A673 (cell line): Measurements from ENCODE around the gene DNM1. TPM values are rescaled to one million over a fixed set of nuclear protein-coding genes. Genes with fewer than 3 reads are reported as not detected.

ENCODE experiments used
- BruUV-seq: library from RNA; stranded (reverse); fragments of 400-500 nt; replicated peaks from 2 replicates; lab custom pipeline; 2021; lab: Mats Ljungman, UMichigan
- CTCF ChIA-PET: fragments of 300-600 bp; sonication (Branson Sonifier 250); formaldehyde crosslinking; loops from one replicate; lab custom pipeline; 2022; ENCODE audit warnings: antibody characterized with exemption; lab: Charles Lee
- POLR2A ChIA-PET: fragments of 300-600 bp; sonication (Branson Sonifier 250); formaldehyde crosslinking; loops from one replicate; lab custom pipeline; 2022; ENCODE audit warnings: antibody characterized with exemption; ENCODE audit not compliant: low non-redundant PET; lab: Charles Lee
- DNase-seq: peaks from one replicate; pipeline ENCODE4 v3.0.0-alpha.2; 2015; ENCODE audit warnings: low spot score
- H3K27ac ChIP-seq: fragments of 200-600 bp; sonication (generic); 2 replicates; pipeline ENCODE4 v1.5.1; 2016; ENCODE audit warnings: mixed run types, low read depth, mild to moderate bottlenecking, mixed read lengths, antibody characterized with exemption, low read length; ENCODE audit not compliant: poor library complexity, severe bottlenecking
- H3K27me3 ChIP-seq: fragments of 200-600 bp; sonication (generic); replicated peaks from 2 replicates; pipeline ENCODE4 v1.6.1; 2017; ENCODE audit warnings: mixed run types, low read depth, mild to moderate bottlenecking, mixed read lengths, antibody characterized with exemption, low read length; ENCODE audit not compliant: insufficient read depth, poor library complexity
- H3K36me3 ChIP-seq: fragments of 200-600 bp; sonication (generic); 2 replicates; pipeline ENCODE4 v1.6.1; 2016; ENCODE audit warnings: mixed run types, mild to moderate bottlenecking, mixed read lengths, antibody characterized with exemption, low read length; ENCODE audit not compliant: insufficient read depth, poor library complexity, severe bottlenecking
- H3K4me1 ChIP-seq: fragments of 200-600 bp; sonication (generic); 2 replicates; pipeline ENCODE4 v1.6.1; 2017; ENCODE audit warnings: mixed run types, mild to moderate bottlenecking, mixed read lengths, antibody characterized with exemption, low read length; ENCODE audit not compliant: insufficient read depth, poor library complexity, severe bottlenecking
- H3K4me3 ChIP-seq: fragments of 200-600 bp; sonication (generic); 2 replicates; pipeline ENCODE4 v1.5.1; 2016; ENCODE audit warnings: low read depth, mixed run types, mild to moderate bottlenecking, mixed read lengths, low read length; ENCODE audit not compliant: poor library complexity, severe bottlenecking
- H3K9me3 ChIP-seq: fragments of 200-600 bp; sonication (generic); 2 replicates; pipeline ENCODE4 v1.6.1; 2016; ENCODE audit warnings: mixed run types, low read depth, mild to moderate bottlenecking, mixed read lengths, antibody characterized with exemption, low read length; ENCODE audit not compliant: poor library complexity, severe bottlenecking
- EZH2 ChIP-seq: fragments of 200-600 bp; sonication (generic); IDR thresholded peaks from 2 replicates; pipeline ENCODE4 v1.6.1; 2017; ENCODE audit warnings: borderline replicate concordance, low read depth, mild to moderate bottlenecking, mixed read lengths, antibody characterized with exemption, low read length; ENCODE audit not compliant: poor library complexity, severe bottlenecking
- intact Hi-C: fragments of 100-400 bp; cut with micrococcal nuclease; formaldehyde crosslinking; loops from one replicate; pipeline ENCODE4 v1.10.0; 2022; ENCODE audit not compliant: unreplicated experiment
- total RNA-seq: library from RNA; stranded (reverse); gene quantifications from 2 replicates; pipeline ENCODE4 v1.2.3, GENCODE V29; 2021
- TF ChIP-seq, protein P1 (sequence below): fragments of 300-800, 200-600 bp; sonication (generic); conservative IDR thresholded peaks from 2 replicates; pipeline ENCODE4 v1.5.1; 2017; ENCODE audit warnings: low read depth, mild to moderate bottlenecking, antibody characterized with exemption, low read length, moderate library complexity, mixed read lengths

Gene DNM1
- total RNA-seq, 1 experiment from 2014 or later, result 7.6 TPM

DNA sequence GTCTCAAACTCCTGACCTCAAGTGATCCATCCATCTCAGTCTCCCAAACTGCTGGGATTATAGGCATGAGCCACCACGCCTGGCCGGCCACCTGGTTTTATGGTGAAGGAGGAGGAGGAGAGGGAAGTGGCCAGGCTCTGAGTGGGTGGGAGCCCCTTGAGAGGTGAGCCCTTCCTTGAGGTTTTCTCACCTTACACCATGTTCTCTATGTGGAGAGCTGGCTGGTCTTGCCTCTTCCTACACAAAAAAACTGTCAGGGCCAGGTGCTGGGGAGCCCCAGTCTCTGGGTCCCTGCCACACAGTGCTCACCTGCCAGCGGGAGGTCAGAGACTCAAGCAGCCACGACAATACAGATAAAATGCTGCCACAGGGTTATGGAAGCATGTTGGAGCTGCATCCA lies 91.0 kb downstream of the DNM1 start:
- no peak for DNase-seq
- Histone ChIP-seq H3K27ac (no peak overlapping the region), H3K9me3 (no peaks in the 10 kb centered on the region), H3K36me3 (no peaks in the 10 kb centered on the region), H3K4me1 (no peaks in the 10 kb centered on the region), H3K4me3 (no peak overlapping the region), H3K27me3 (no peaks in the 10 kb centered on the region)
- POLR2A ChIA-PET, result no interaction called here
- intact Hi-C loops, result loop anchor here (2.0 kb wide), 1 partner anchor 47 kb away; the partner anchor contains the start of gene SLC27A4
- no TSS peak for BruUV-seq
- TF ChIP-seq, protein P1, sequence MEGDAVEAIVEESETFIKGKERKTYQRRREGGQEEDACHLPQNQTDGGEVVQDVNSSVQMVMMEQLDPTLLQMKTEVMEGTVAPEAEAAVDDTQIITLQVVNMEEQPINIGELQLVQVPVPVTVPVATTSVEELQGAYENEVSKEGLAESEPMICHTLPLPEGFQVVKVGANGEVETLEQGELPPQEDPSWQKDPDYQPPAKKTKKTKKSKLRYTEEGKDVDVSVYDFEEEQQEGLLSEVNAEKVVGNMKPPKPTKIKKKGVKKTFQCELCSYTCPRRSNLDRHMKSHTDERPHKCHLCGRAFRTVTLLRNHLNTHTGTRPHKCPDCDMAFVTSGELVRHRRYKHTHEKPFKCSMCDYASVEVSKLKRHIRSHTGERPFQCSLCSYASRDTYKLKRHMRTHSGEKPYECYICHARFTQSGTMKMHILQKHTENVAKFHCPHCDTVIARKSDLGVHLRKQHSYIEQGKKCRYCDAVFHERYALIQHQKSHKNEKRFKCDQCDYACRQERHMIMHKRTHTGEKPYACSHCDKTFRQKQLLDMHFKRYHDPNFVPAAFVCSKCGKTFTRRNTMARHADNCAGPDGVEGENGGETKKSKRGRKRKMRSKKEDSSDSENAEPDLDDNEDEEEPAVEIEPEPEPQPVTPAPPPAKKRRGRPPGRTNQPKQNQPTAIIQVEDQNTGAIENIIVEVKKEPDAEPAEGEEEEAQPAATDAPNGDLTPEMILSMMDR, result no peak
- no peak for TF ChIP-seq EZH2
- CTCF ChIA-PET, result interaction anchor here (0.6 kb wide), 1 partner anchor 113 kb away, joined by 3 read pairs; no protein-coding TSS in a partner anchor

DNA sequence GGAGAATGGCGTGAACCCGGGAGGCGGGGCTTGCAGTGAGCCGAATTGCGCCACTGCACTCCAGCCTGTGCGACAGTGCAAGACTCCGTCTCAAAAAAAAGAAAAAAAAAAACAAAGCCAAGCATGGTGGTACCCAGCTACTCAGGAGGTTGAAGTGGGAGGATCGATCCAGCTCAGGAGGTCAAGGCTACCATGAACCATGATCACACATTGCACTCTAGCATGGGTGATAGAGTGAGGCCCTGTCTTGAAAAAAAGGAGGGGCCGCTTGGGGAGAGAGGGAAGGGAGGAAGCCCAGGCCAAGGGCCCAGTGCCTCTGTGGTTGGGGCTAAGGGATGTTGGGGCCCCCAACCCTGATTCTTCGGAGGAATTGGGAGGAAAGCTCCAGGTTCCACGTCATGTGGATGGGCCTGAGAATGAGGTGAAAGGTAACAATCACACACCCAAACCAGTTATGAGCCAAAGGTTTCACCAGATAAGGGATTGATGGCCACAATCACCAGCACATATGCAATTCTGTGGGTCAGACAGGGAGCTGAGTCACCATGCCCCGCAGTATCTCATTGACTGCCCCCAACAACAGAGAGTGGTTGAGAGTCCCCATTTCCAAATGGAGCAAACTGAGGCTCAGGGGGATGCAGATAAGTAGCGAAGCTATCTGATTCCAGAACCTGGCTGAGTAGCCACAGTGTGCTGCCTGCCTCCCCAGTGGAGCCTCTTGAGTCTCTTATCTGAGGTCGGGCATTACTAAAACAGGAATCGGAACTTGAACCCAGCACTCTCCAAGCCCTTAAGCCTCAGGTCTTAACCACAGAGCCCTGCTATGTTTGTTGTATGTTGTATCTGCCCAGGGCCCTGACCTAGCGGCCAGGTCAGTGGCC lies 93.4 kb downstream of the DNM1 start:
- intact Hi-C loops, result loop anchor here (5.0 kb wide), 1 partner anchor 116 kb away; no protein-coding TSS in a partner anchor
- Histone ChIP-seq H3K27ac (no peak overlapping the region), H3K4me1 (no peaks in the 10 kb centered on the region), H3K9me3 (no peaks in the 10 kb centered on the region), H3K36me3 (no peaks in the 10 kb centered on the region), H3K27me3 (no peaks in the 10 kb centered on the region), H3K4me3 (no peak overlapping the region)
- DNase-seq, result no peak
- ChIA-PET POLR2A (interaction anchor here (0.8 kb wide), 1 partner anchor 7 kb away, joined by 3 read pairs; no protein-coding TSS in a partner anchor), CTCF (no interaction called here)
- BruUV-seq, result no TSS peak
- TF ChIP-seq, protein P1, result no peak
- TF ChIP-seq EZH2, result no peak

DNA sequence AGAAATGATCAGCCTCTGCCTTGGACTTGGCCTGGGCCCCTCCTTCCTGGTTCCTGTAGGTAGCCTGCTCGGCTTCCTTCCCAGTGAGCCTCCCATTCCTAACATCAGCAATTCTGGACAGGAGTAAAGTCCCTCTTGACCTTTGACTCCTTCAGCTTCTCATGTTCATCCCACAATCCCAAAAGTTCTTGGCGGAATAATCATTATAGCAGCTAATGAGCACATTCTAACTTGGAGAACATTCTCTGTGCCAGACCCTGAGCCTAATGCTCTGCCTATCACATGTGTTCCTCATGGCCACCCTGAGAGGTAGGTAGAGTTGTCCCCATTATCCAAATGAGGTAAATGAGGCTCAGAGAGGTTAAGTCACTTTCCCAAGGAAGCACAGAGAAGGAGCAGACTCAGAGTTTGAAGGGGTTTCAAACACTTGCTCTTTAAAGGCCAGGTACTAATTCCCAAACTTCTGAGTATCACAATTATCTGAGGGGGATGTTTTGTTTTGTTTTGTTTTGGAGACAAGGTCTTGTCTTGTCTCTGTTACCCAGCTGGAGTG lies 94.1 kb downstream of the DNM1 start:
- Histone ChIP-seq H3K27ac (no peak overlapping the region), H3K9me3 (no peaks in the 10 kb centered on the region), H3K4me3 (no peak overlapping the region), H3K4me1 (no peaks in the 10 kb centered on the region), H3K27me3 (no peaks in the 10 kb centered on the region), H3K36me3 (no peaks in the 10 kb centered on the region)
- TF ChIP-seq, protein P1, result no peak
- no peak for TF ChIP-seq EZH2
- DNase-seq, result no peak
- intact Hi-C loops, result loop anchor here (5.0 kb wide), 1 partner anchor 115 kb away; no protein-coding TSS in a partner anchor
- POLR2A ChIA-PET, result no interaction called here
- CTCF ChIA-PET, result no interaction called here
- BruUV-seq, result no TSS peak
